ENCODE measurements around the gene CALCB. TPM values are rescaled to one million over a fixed set of nuclear protein-coding genes. Genes with fewer than 3 reads are reported as not detected.
A peak's percentile ranks its signal among the peaks of the same experiment; 100 is the strongest.

Gene CALCB
- total and polyA plus RNA-seq, 10 of the 15 experiments (the other 5 are each of a cell fraction or from before 2014, with no cell fraction given) = 0.09 to 0.28 (median 0.12) TPM; not detected in 3

GRCh38 chr11:15113381-15113780 lies 40.0 kb downstream of the CALCB start (continued):
- no peak for TF ChIP-seq ZSCAN29 (IDR thresholded peaks at IDR 0.05)
- TF ChIP-seq, protein P1, sequence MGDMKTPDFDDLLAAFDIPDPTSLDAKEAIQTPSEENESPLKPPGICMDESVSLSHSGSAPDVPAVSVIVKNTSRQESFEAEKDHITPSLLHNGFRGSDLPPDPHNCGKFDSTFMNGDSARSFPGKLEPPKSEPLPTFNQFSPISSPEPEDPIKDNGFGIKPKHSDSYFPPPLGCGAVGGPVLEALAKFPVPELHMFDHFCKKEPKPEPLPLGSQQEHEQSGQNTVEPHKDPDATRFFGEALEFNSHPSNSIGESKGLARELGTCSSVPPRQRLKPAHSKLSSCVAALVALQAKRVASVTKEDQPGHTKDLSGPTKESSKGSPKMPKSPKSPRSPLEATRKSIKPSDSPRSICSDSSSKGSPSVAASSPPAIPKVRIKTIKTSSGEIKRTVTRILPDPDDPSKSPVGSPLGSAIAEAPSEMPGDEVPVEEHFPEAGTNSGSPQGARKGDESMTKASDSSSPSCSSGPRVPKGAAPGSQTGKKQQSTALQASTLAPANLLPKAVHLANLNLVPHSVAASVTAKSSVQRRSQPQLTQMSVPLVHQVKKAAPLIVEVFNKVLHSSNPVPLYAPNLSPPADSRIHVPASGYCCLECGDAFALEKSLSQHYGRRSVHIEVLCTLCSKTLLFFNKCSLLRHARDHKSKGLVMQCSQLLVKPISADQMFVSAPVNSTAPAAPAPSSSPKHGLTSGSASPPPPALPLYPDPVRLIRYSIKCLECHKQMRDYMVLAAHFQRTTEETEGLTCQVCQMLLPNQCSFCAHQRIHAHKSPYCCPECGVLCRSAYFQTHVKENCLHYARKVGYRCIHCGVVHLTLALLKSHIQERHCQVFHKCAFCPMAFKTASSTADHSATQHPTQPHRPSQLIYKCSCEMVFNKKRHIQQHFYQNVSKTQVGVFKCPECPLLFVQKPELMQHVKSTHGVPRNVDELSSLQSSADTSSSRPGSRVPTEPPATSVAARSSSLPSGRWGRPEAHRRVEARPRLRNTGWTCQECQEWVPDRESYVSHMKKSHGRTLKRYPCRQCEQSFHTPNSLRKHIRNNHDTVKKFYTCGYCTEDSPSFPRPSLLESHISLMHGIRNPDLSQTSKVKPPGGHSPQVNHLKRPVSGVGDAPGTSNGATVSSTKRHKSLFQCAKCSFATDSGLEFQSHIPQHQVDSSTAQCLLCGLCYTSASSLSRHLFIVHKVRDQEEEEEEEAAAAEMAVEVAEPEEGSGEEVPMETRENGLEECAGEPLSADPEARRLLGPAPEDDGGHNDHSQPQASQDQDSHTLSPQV (IDR thresholded peaks at IDR 0.05) = no peak
- TF ChIP-seq, protein P2, sequence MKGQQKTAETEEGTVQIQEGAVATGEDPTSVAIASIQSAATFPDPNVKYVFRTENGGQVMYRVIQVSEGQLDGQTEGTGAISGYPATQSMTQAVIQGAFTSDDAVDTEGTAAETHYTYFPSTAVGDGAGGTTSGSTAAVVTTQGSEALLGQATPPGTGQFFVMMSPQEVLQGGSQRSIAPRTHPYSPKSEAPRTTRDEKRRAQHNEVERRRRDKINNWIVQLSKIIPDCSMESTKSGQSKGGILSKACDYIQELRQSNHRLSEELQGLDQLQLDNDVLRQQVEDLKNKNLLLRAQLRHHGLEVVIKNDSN (IDR thresholded peaks at IDR 0.05; ENCODE audit: borderline replicate concordance, extremely low read length, insufficient read depth, low read depth, low read length) = no peak
- TF ChIP-seq CTCF (IDR thresholded peaks at IDR 0.05 in 2 of 3, conservative IDR thresholded peaks at IDR 0.05 in 1 of 3; ENCODE audit: control insufficient read depth in 2 of 3, extremely low read depth in 1 of 3, insufficient read depth in 1 of 3, low read depth in 3 of 3, low read length in 3 of 3) = no peak
- TF ChIP-seq ZBTB11 (CRISPR knock-in tag; IDR thresholded peaks at IDR 0.05) = no peak
- TF ChIP-seq EZH2 (IDR thresholded peaks at IDR 0.05; ENCODE audit: borderline replicate concordance, control insufficient read depth, low read depth, low read length) = no peak
- TF ChIP-seq PML (IDR thresholded peaks at IDR 0.05; ENCODE audit: low read length) = no peak
- TF ChIP-seq ZNF217 (IDR thresholded peaks at IDR 0.05) = no peak
- TF ChIP-seq RELB (IDR thresholded peaks at IDR 0.05; ENCODE audit: low read depth) = 0 out of 2 replicates have a peak, but pooled peaks have one; percentile 17
- no peak for TF ChIP-seq CHD1 (IDR thresholded peaks at IDR 0.05; ENCODE audit: low read depth, low read length)
- no peak for TF ChIP-seq CHD2 (IDR thresholded peaks at IDR 0.05; ENCODE audit: borderline replicate concordance, low read depth, low read length)
- TF ChIP-seq MYC (IDR thresholded peaks at IDR 0.05; ENCODE audit: insufficient read depth, insufficient read length, insufficient replicate concordance, low read length, severe bottlenecking) = no peak
- TF ChIP-seq, protein P3, sequence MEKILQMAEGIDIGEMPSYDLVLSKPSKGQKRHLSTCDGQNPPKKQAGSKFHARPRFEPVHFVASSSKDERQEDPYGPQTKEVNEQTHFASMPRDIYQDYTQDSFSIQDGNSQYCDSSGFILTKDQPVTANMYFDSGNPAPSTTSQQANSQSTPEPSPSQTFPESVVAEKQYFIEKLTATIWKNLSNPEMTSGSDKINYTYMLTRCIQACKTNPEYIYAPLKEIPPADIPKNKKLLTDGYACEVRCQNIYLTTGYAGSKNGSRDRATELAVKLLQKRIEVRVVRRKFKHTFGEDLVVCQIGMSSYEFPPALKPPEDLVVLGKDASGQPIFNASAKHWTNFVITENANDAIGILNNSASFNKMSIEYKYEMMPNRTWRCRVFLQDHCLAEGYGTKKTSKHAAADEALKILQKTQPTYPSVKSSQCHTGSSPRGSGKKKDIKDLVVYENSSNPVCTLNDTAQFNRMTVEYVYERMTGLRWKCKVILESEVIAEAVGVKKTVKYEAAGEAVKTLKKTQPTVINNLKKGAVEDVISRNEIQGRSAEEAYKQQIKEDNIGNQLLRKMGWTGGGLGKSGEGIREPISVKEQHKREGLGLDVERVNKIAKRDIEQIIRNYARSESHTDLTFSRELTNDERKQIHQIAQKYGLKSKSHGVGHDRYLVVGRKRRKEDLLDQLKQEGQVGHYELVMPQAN (conservative IDR thresholded peaks at IDR 0.05) = no peak
- TF ChIP-seq MTA2 (IDR thresholded peaks at IDR 0.05; ENCODE audit: low read depth) = 0 out of 2 replicates have a peak, but pooled peaks have one; percentile 39
- TF ChIP-seq SP1 (IDR thresholded peaks at IDR 0.05; ENCODE audit: low read depth, low read length) = peak; percentile 8
